BLaER1 (cell line): Measurements from ENCODE around the gene DBH.
"Not testable (repeated sequence)": the region's sequence is repeated elsewhere in the genome, so short reads cannot be mapped to it uniquely, and the experiment has no call there.

Source experiments
- H3K27ac ChIP-seq: shearing (Covaris generic); formaldehyde crosslinking; 2 replicates; pipeline ENCODE4 v1.8.1; 2022
- H3K27me3 ChIP-seq: shearing (Covaris generic); formaldehyde crosslinking; 2 replicates; pipeline ENCODE4 v1.8.1; 2022
- H3K36me3 ChIP-seq: shearing (Covaris generic); formaldehyde crosslinking; 2 replicates; pipeline ENCODE4 v1.8.1; 2022
- H3K4me1 ChIP-seq: shearing (Covaris generic); formaldehyde crosslinking; 2 replicates; pipeline ENCODE4 v1.8.1; 2022
- H3K4me2 ChIP-seq: shearing (Covaris generic); formaldehyde crosslinking; 2 replicates; pipeline ENCODE4 v1.8.1; 2022
- H3K4me3 ChIP-seq: shearing (Covaris generic); formaldehyde crosslinking; 2 replicates; pipeline ENCODE4 v1.8.1; 2022
- H3K9ac ChIP-seq: shearing (Covaris generic); formaldehyde crosslinking; 2 replicates; pipeline ENCODE4 v1.8.1; 2022
- H3K9me3 ChIP-seq: shearing (Covaris generic); formaldehyde crosslinking; 2 replicates; pipeline ENCODE4 v1.8.1; 2022
- H4K20me1 ChIP-seq: shearing (Covaris generic); formaldehyde crosslinking; 2 replicates; pipeline ENCODE4 v1.8.1; 2022
- Cebpa-rat ChIP-seq: shearing (Covaris generic); IDR thresholded peaks from 2 replicates; pipeline ENCODE4 v1.8.1; 2022

The DBH gene

DNA sequence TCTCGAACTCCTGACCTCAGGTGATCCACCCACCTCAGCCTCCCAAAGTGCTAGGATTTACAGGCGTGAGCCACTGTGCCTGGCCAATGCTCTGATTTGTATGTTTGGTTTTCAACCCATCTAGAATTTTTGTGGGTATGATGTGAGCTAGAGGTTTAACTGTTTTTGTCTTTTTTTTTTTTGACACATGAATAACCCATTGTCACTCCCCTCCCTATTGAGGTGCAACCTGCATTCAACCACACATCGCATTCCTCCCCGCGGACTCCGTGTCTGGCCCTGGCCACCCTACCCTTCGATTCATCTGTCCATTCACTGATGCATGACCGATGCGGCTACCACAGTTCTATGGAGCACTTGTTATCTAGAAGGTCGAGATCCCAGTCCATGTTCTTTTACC is 17.4 kb upstream of the DBH start:
- Histone ChIP-seq H3K36me3 (no peaks in the 10 kb centered on the region), H3K27ac (no peak overlapping the region), H3K9ac (no peak overlapping the region), H3K27me3 (0 out of 2 replicates have a peak, but pooled peaks cover 4% of the 10 kb centered on the region), H3K4me1 (peaks cover 41% of the 10 kb centered on the region), H3K4me3 (no peak overlapping the region), H3K9me3 (no peaks in the 10 kb centered on the region), H4K20me1 (no peaks in the 10 kb centered on the region), H3K4me2 (peak overlapping the region; percentile 72; the same call in 1 of the 2 replicates)
- no peak for TF ChIP-seq Cebpa-rat

GRCh38 chr9:133619791-133620190 is 16.4 kb upstream of the DBH start:
- H3K4me2 ChIP-seq, result peak overlapping the region; percentile 72
- no peaks in the 10 kb centered on the region for H3K36me3 ChIP-seq
- no peak overlapping the region for H3K27ac ChIP-seq
- no peak overlapping the region for H3K9ac ChIP-seq
- no peaks in the 10 kb centered on the region for H4K20me1 ChIP-seq
- TF ChIP-seq Cebpa-rat, result no peak
- no peaks in the 10 kb centered on the region for H3K27me3 ChIP-seq
- no peak overlapping the region for H3K4me3 ChIP-seq
- peaks cover 6% of the 10 kb centered on the region; the same call in 1 of the 2 replicates for H3K9me3 ChIP-seq
- peaks cover 41% of the 10 kb centered on the region for H3K4me1 ChIP-seq

GRCh38 chr9:133621725-133622267 is 14.4 kb upstream of the DBH start:
- H3K27me3 ChIP-seq, result no peaks in the 10 kb centered on the region
- no peak overlapping the region for H3K4me2 ChIP-seq
- H3K4me1 ChIP-seq, result peaks cover 41% of the 10 kb centered on the region
- TF ChIP-seq Cebpa-rat, result no peak
- H3K9ac ChIP-seq, result no peak overlapping the region
- no peak overlapping the region for H3K4me3 ChIP-seq
- H3K36me3 ChIP-seq, result no peaks in the 10 kb centered on the region
- no peaks in the 10 kb centered on the region for H4K20me1 ChIP-seq
- peaks cover 26% of the 10 kb centered on the region for H3K9me3 ChIP-seq
- H3K27ac ChIP-seq, result no peak overlapping the region

GRCh38 chr9:133622555-133622954 is 13.6 kb upstream of the DBH start:
- Histone ChIP-seq H3K27ac (no peak overlapping the region), H3K27me3 (no peaks in the 10 kb centered on the region), H4K20me1 (no peaks in the 10 kb centered on the region), H3K4me3 (no peak overlapping the region), H3K4me1 (peaks cover 37% of the 10 kb centered on the region), H3K36me3 (no peaks in the 10 kb centered on the region), H3K9ac (no peak overlapping the region), H3K9me3 (peaks cover 34% of the 10 kb centered on the region), H3K4me2 (no peak overlapping the region)
- TF ChIP-seq Cebpa-rat, result no peak

- peaks cover 36% of the 10 kb centered on the region for H3K9me3 ChIP-seq
- H3K4me2 ChIP-seq, H3K9ac ChIP-seq, H3K36me3 ChIP-seq, H3K4me3 ChIP-seq, H4K20me1 ChIP-seq, H3K27me3 ChIP-seq, H3K4me1 ChIP-seq, H3K27ac ChIP-seq: not testable (repeated sequence)
Measured at GRCh38 chr9:133626008-133626407, 10.2 kb upstream of the DBH start.

GRCh38 chr9:133627341-133627740 is 8.8 kb upstream of the DBH start:
- Histone ChIP-seq H3K9ac (no peak overlapping the region), H3K9me3 (peaks cover 36% of the 10 kb centered on the region), H3K4me2 (no peak overlapping the region), H3K4me1 (peaks cover 3% of the 10 kb centered on the region), H3K27ac (no peak overlapping the region), H3K36me3 (no peaks in the 10 kb centered on the region), H4K20me1 (no peaks in the 10 kb centered on the region), H3K4me3 (no peak overlapping the region), H3K27me3 (no peaks in the 10 kb centered on the region)
- no peak for TF ChIP-seq Cebpa-rat

GRCh38 chr9:133628766-133629165 is 7.4 kb upstream of the DBH start:
- H3K4me2 ChIP-seq, result no peak overlapping the region
- peaks cover 18% of the 10 kb centered on the region for H3K4me1 ChIP-seq
- H3K9ac ChIP-seq, result no peak overlapping the region
- no peaks in the 10 kb centered on the region for H4K20me1 ChIP-seq
- no peaks in the 10 kb centered on the region for H3K27me3 ChIP-seq
- no peak overlapping the region for H3K4me3 ChIP-seq
- no peak for TF ChIP-seq Cebpa-rat
- no peaks in the 10 kb centered on the region for H3K36me3 ChIP-seq
- peaks cover 36% of the 10 kb centered on the region for H3K9me3 ChIP-seq
- H3K27ac ChIP-seq, result no peak overlapping the region

- Histone ChIP-seq H3K4me2 (no peak overlapping the region), H3K4me1 (peaks cover 25% of the 10 kb centered on the region), H3K36me3 (no peaks in the 10 kb centered on the region), H3K27ac (no peak overlapping the region), H4K20me1 (no peaks in the 10 kb centered on the region), H3K4me3 (no peak overlapping the region), H3K9ac (no peak overlapping the region), H3K27me3 (no peaks in the 10 kb centered on the region), H3K9me3 (peaks cover 33% of the 10 kb centered on the region)
- no peak for TF ChIP-seq Cebpa-rat
Measured at GRCh38 chr9:133629221-133630110, 6.7 kb upstream of the DBH start.

DNA sequence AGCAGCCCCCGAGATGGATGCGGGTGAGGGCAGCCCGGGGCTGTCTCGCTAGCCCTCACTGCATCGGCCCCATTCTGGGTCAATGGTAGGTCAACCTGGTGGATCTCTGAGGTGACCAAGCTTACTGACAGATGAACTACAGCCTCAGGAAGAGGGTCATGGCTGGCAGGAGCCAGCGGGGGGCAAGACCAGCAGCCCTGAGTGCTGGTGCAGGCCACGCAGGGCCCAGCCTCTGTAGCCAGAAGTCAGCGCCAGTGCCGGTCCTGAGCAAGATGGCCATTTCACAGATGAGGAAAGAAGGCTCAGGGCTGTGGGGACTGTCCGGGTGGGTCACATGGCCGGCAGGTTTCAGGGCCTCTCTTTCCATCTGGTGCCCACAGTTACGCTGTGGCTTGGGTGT is 5.1 kb upstream of the DBH start:
- no peak overlapping the region for H3K4me3 ChIP-seq
- peaks cover 16% of the 10 kb centered on the region for H3K9me3 ChIP-seq
- H3K9ac ChIP-seq, result no peak overlapping the region
- no peaks in the 10 kb centered on the region for H3K27me3 ChIP-seq
- TF ChIP-seq Cebpa-rat, result no peak
- H4K20me1 ChIP-seq, result no peaks in the 10 kb centered on the region
- peaks cover 41% of the 10 kb centered on the region for H3K4me1 ChIP-seq
- H3K27ac ChIP-seq, result no peak overlapping the region
- no peaks in the 10 kb centered on the region for H3K36me3 ChIP-seq
- no peak overlapping the region for H3K4me2 ChIP-seq
